GM12878 (cell line): ENCODE data around the gene MAPKBP1. TPM values are rescaled to one million over a fixed set of nuclear protein-coding genes. Genes with fewer than 3 reads are reported as not detected.

Experiments
- ATAC-seq: fragments of 200-7000 bp; cut with Tn5 transposase; 3 replicates; pipeline ENCODE4 v1.9.1; 2020; ENCODE audit warnings: mild to moderate bottlenecking, moderate library complexity
- BruUV-seq: library from RNA; stranded (reverse); fragments of 400-500 nt; replicated peaks from 2 replicates; lab custom pipeline; 2021; lab: Mats Ljungman, UMichigan
- CTCF ChIA-PET: fragments of 300-600 bp; sonication (Branson Sonifier 250); formaldehyde crosslinking; extraction: SDS; loops from one replicate; lab custom pipeline; 2021; ENCODE audit warnings: inconsistent platforms; lab: Yijun Ruan, JAX
- POLR2A ChIA-PET: fragments of 350-600 bp; formaldehyde crosslinking; extraction: SDS; loops from one replicate; lab custom pipeline; 2021; ENCODE audit warnings: inconsistent platforms; lab: Charles Lee
- RAD21 ChIA-PET: fragments of 300-600 bp; sonication (Branson Sonifier 250); formaldehyde crosslinking; loops from one replicate; lab custom pipeline; 2023; ENCODE audit warnings: antibody characterized with exemption; ENCODE audit not compliant: unreplicated experiment; lab: Charles Lee
- SMC1A ChIA-PET: fragments of 300-600 bp; sonication (Branson Sonifier 250); formaldehyde crosslinking; loops from one replicate; lab custom pipeline; 2023; ENCODE audit not compliant: unreplicated experiment, uncharacterized antibody; lab: Charles Lee
- DNase-seq: peaks from one replicate; pipeline ENCODE4 v3.0.0-alpha.2; 2011; ENCODE audit warnings: low read depth, low spot score
- FAIRE-seq: peaks from 3 replicates; lab custom pipeline; 2011; peaks lifted over from hg19 to GRCh38; lab: Jason Lieb, UNC
- H2AFZ ChIP-seq: 2 replicates; pipeline ENCODE4 v1.6.0; 2011; ENCODE audit warnings: low read depth, low read length, control low read depth; ENCODE audit not compliant: control insufficient read depth
- H3K27ac ChIP-seq: 2 replicates; pipeline ENCODE4 v1.5.1; 2011; ENCODE audit warnings: control low read depth; ENCODE audit not compliant: control insufficient read depth, insufficient read depth
- H3K27me3 ChIP-seq, 2 experiments: replicated peaks in 1 of 2; 2 replicates each; pipeline versions ENCODE4 v1.6.0 to v1.6.1; 2011; ENCODE audit warnings: low read length in 1 of 2; ENCODE audit not compliant: control insufficient read depth in 2 of 2, insufficient read depth in 2 of 2
- H3K36me3 ChIP-seq, 2 experiments: 2 replicates each; pipeline ENCODE4 v1.5.1; 2011; ENCODE audit warnings: low read length in 1 of 2; ENCODE audit not compliant: control insufficient read depth in 2 of 2, insufficient read depth in 2 of 2
- H3K4me1 ChIP-seq: 2 replicates; pipeline ENCODE4 v1.6.1; 2011; ENCODE audit warnings: mild to moderate bottlenecking, low read length, moderate library complexity, mixed read lengths; ENCODE audit not compliant: control insufficient read depth, insufficient read depth
- H3K4me2 ChIP-seq: 2 replicates; pipeline ENCODE4 v1.6.0; 2011; ENCODE audit warnings: control low read depth; ENCODE audit not compliant: control insufficient read depth, insufficient read depth
- H3K4me3 ChIP-seq: fragments of 200-600 bp; sonication (generic); 2 replicates; pipeline ENCODE4 v1.5.1; 2016
- H3K79me2 ChIP-seq: 2 replicates; pipeline ENCODE4 v1.6.0; 2011; ENCODE audit warnings: low read length; ENCODE audit not compliant: control insufficient read depth, insufficient read depth
- H3K9ac ChIP-seq: 2 replicates; pipeline ENCODE4 v1.8.0; 2011; ENCODE audit warnings: low read length, control low read depth, mixed read lengths; ENCODE audit not compliant: control insufficient read depth, insufficient read depth
- H3K9me3 ChIP-seq: replicated peaks from 3 replicates; pipeline ENCODE4 v1.5.1; 2011; ENCODE audit warnings: mild to moderate bottlenecking, low read length; ENCODE audit not compliant: control insufficient read depth, insufficient read depth
- H4K20me1 ChIP-seq: 2 replicates; pipeline ENCODE4 v1.6.0; 2011; ENCODE audit not compliant: control insufficient read depth, insufficient read depth
- ASH2L ChIP-seq: fragments of 300-600, 200-600 bp; sonication (generic); IDR thresholded peaks from 2 replicates; pipeline ENCODE4 v1.6.1; 2017; ENCODE audit warnings: low read depth, mild to moderate bottlenecking, borderline replicate concordance
- BHLHE40 ChIP-seq, 2 experiments: fragments of 450-650 bp in 1 of 2; IDR thresholded peaks; 2 replicates each; pipeline ENCODE4 v1.6.1; 2011 to 2017; ENCODE audit warnings: low read depth in 2 of 2, borderline replicate concordance in 1 of 2, improper control_type of control experiment in 1 of 2, low read length in 1 of 2, mild to moderate bottlenecking in 1 of 2
- CHD4 ChIP-seq: fragments of 200-600 bp; sonication (generic); IDR thresholded peaks from 2 replicates; pipeline ENCODE4 v1.6.1; 2016; ENCODE audit warnings: mild to moderate bottlenecking
- DPF2 ChIP-seq: fragments of 450-650 bp; IDR thresholded peaks from 2 replicates; pipeline ENCODE4 v1.6.1; 2017; ENCODE audit warnings: mild to moderate bottlenecking
- ESRRA ChIP-seq: IDR thresholded peaks from 2 replicates; pipeline ENCODE4 v1.6.1; 2012; ENCODE audit warnings: mild to moderate bottlenecking, low read length, improper control_type of control experiment
- GABPA ChIP-seq: IDR thresholded peaks from 2 replicates; pipeline ENCODE4 v1.6.1; 2014; ENCODE audit warnings: antibody characterized with exemption, low read depth, mild to moderate bottlenecking, inconsistent platforms
- HDAC6 ChIP-seq: fragments of 200-600 bp; sonication (generic); IDR thresholded peaks from one replicate; pipeline ENCODE4 v1.8.0; 2017; ENCODE audit warnings: antibody characterized with exemption; ENCODE audit not compliant: unreplicated experiment
- IRF4 ChIP-seq: IDR thresholded peaks from 2 replicates; pipeline ENCODE4 v1.6.1; 2011; ENCODE audit warnings: low read depth, low read length
- NFIC ChIP-seq: IDR thresholded peaks from 2 replicates; pipeline ENCODE4 v1.6.1; 2012; ENCODE audit warnings: low read depth, mild to moderate bottlenecking, inconsistent platforms, low read length, moderate library complexity
- NFYB ChIP-seq: IDR thresholded peaks from 2 replicates; pipeline ENCODE4 v1.6.1; 2011; ENCODE audit warnings: low read depth, mild to moderate bottlenecking, low read length, improper control_type of control experiment, moderate library complexity; ENCODE audit not compliant: insufficient read depth
- PAX5 ChIP-seq: IDR thresholded peaks from 2 replicates; pipeline ENCODE4 v1.6.1; 2011; ENCODE audit warnings: low read depth, low read length, borderline replicate concordance
- PML ChIP-seq: IDR thresholded peaks from 2 replicates; pipeline ENCODE4 v1.6.1; 2012; ENCODE audit warnings: low read length, inconsistent platforms
- RAD51 ChIP-seq: fragments of 450-650 bp; IDR thresholded peaks from 2 replicates; pipeline ENCODE4 v1.6.1; 2016; ENCODE audit warnings: moderate library complexity, mild to moderate bottlenecking, inconsistent platforms
- RB1 ChIP-seq: fragments of 450-650 bp; formaldehyde crosslinking; IDR thresholded peaks from 2 replicates; pipeline ENCODE4 v1.6.1; 2017; ENCODE audit warnings: mild to moderate bottlenecking, borderline replicate concordance
- YBX1 ChIP-seq: fragments of 450-650 bp; IDR thresholded peaks from 2 replicates; pipeline ENCODE4 v1.6.1; 2016; ENCODE audit warnings: antibody characterized with exemption
- ZNF24 ChIP-seq: fragments of 450-650 bp; IDR thresholded peaks from 2 replicates; pipeline ENCODE4 v1.6.1; 2017; ENCODE audit warnings: antibody characterized with exemption, mild to moderate bottlenecking
- ZNF622 ChIP-seq: fragments of 450-650 bp; IDR thresholded peaks from 2 replicates; pipeline ENCODE4 v1.6.1; 2017; ENCODE audit warnings: mild to moderate bottlenecking, inconsistent platforms
- WGBS: methylation state at CpG from one replicate; pipeline ENCODE4 v1.1.6; 2016; ENCODE audit warnings: low lambda C conversion rate; ENCODE audit not compliant: insufficient replicate concordance, insufficient coverage; ENCODE audit errors: missing lambda C conversion rate; 5-methylcytosine and 5-hydroxymethylcytosine counted together
- in situ Hi-C: fragments of 300-500 bp; cut with MboI; formaldehyde crosslinking; loops from 9 replicates; pipeline ENCODE4 v1.14.3; 2018; ENCODE audit warnings: mixed read lengths
- intact Hi-C: fragments of 100-400 bp; cut with micrococcal nuclease; formaldehyde crosslinking; loops from one replicate; pipeline ENCODE4 v1.14.2; 2022; ENCODE audit not compliant: unreplicated experiment
- polyA plus RNA-seq, 11 experiments: library from polyadenylated mRNA; depleted of rRNA in 4 of 11; unstranded in 6 of 11; stranded (reverse) in 5 of 11; fragments of >200 nt; fragmentation: Nextera tagmentation in 4 of 11; fragmentation: Illumina TruSeq in 1 of 11; extraction: Ambion mirVana in 4 of 11; extraction: Trizol in 1 of 11; gene quantifications; 1 replicate in 1 of 11; 2 replicates in 10 of 11; pipeline versions ENCODE4 v1.2.1 to v1.2.3, GENCODE V29; 2011 to 2016; ENCODE audit warnings: inconsistent platforms in 2 of 11, missing spikeins in 2 of 11, low read depth in 1 of 11
- total RNA-seq, 4 experiments: library from RNA; depleted of rRNA in 3 of 4; stranded (reverse); fragments of >200 nt in 3 of 4; fragmentation: Illumina TruSeq in 1 of 4; extraction: Trizol in 1 of 4; gene quantifications; 2 replicates each; pipeline versions ENCODE4 v1.2.1 to v1.2.3, GENCODE V29; 2013 to 2021
- TF ChIP-seq, protein P1 (sequence below): fragments of 450-650 bp; formaldehyde crosslinking; IDR thresholded peaks from 2 replicates; pipeline ENCODE4 v1.5.0; 2022; ENCODE audit warnings: mild to moderate bottlenecking, missing genetic modification characterization
- TF ChIP-seq, protein P2 (sequence below): fragments of 450-650 bp; IDR thresholded peaks from 2 replicates; pipeline ENCODE4 v1.6.1; 2017; ENCODE audit warnings: mild to moderate bottlenecking
- TF ChIP-seq, protein P3 (sequence below): fragments of 450-650 bp; IDR thresholded peaks from 2 replicates; pipeline ENCODE4 v1.6.1; 2018; ENCODE audit warnings: mild to moderate bottlenecking, low read depth, moderate library complexity; ENCODE audit not compliant: partially characterized antibody

Gene MAPKBP1
- total and polyA plus RNA-seq, 10 of the 15 experiments (the other 5 are each of a cell fraction or from before 2014, with no cell fraction given): 0.44 to 19.0 (median 7.3) TPM

DNA sequence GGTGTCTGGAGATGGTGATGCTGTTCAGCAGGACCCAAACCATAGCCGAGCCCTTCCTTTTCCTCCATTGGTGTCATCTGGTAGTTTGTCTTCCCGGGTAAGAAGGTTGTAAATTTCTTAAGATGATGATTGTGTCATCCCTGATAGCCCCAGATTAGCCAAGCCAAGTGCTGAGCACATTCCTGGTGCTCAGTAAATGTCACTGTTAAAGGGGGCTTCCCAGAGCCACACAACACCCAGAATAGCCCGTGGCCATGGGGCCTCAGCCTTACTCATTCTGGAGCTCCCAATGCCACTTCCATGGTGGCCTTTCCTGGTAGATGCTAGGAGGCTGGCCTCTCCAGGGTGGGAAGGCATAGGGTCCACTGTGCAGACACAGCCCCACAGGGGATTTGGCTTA lies 59.8 kb downstream of the MAPKBP1 start:
- POLR2A ChIA-PET: no interaction called here

More for the DNA sequence above, 59.8 kb downstream of the MAPKBP1 start:
- TF ChIP-seq ESRRA: no peak
- no peak for TF ChIP-seq IRF4
- TF ChIP-seq, protein P1, sequence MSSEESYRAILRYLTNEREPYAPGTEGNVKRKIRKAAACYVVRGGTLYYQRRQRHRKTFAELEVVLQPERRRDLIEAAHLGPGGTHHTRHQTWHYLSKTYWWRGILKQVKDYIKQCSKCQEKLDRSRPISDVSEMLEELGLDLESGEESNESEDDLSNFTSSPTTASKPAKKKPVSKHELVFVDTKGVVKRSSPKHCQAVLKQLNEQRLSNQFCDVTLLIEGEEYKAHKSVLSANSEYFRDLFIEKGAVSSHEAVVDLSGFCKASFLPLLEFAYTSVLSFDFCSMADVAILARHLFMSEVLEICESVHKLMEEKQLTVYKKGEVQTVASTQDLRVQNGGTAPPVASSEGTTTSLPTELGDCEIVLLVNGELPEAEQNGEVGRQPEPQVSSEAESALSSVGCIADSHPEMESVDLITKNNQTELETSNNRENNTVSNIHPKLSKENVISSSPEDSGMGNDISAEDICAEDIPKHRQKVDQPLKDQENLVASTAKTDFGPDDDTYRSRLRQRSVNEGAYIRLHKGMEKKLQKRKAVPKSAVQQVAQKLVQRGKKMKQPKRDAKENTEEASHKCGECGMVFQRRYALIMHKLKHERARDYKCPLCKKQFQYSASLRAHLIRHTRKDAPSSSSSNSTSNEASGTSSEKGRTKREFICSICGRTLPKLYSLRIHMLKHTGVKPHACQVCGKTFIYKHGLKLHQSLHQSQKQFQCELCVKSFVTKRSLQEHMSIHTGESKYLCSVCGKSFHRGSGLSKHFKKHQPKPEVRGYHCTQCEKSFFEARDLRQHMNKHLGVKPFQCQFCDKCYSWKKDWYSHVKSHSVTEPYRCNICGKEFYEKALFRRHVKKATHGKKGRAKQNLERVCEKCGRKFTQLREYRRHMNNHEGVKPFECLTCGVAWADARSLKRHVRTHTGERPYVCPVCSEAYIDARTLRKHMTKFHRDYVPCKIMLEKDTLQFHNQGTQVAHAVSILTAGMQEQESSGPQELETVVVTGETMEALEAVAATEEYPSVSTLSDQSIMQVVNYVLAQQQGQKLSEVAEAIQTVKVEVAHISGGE (CRISPR knock-in tag): no peak
- no peak for TF ChIP-seq ASH2L
- no peak for TF ChIP-seq DPF2
- TF ChIP-seq GABPA: no peak
- no peak for TF ChIP-seq RAD51
- TF ChIP-seq, protein P2, sequence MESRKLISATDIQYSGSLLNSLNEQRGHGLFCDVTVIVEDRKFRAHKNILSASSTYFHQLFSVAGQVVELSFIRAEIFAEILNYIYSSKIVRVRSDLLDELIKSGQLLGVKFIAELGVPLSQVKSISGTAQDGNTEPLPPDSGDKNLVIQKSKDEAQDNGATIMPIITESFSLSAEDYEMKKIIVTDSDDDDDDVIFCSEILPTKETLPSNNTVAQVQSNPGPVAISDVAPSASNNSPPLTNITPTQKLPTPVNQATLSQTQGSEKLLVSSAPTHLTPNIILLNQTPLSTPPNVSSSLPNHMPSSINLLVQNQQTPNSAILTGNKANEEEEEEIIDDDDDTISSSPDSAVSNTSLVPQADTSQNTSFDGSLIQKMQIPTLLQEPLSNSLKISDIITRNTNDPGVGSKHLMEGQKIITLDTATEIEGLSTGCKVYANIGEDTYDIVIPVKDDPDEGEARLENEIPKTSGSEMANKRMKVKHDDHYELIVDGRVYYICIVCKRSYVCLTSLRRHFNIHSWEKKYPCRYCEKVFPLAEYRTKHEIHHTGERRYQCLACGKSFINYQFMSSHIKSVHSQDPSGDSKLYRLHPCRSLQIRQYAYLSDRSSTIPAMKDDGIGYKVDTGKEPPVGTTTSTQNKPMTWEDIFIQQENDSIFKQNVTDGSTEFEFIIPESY: no peak
- no peak for TF ChIP-seq PML
- no peak for TF ChIP-seq RB1
- no peak for TF ChIP-seq NFIC
- no peak for TF ChIP-seq PAX5
- TF ChIP-seq CHD4: no peak
- TF ChIP-seq, protein P3, sequence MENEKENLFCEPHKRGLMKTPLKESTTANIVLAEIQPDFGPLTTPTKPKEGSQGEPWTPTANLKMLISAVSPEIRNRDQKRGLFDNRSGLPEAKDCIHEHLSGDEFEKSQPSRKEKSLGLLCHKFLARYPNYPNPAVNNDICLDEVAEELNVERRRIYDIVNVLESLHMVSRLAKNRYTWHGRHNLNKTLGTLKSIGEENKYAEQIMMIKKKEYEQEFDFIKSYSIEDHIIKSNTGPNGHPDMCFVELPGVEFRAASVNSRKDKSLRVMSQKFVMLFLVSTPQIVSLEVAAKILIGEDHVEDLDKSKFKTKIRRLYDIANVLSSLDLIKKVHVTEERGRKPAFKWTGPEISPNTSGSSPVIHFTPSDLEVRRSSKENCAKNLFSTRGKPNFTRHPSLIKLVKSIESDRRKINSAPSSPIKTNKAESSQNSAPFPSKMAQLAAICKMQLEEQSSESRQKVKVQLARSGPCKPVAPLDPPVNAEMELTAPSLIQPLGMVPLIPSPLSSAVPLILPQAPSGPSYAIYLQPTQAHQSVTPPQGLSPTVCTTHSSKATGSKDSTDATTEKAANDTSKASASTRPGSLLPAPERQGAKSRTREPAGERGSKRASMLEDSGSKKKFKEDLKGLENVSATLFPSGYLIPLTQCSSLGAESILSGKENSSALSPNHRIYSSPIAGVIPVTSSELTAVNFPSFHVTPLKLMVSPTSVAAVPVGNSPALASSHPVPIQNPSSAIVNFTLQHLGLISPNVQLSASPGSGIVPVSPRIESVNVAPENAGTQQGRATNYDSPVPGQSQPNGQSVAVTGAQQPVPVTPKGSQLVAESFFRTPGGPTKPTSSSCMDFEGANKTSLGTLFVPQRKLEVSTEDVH: no peak
- TF ChIP-seq NFYB: no peak
- no peak for TF ChIP-seq ZNF24
- no peak for TF ChIP-seq ZNF622
- TF ChIP-seq BHLHE40 (IDR thresholded peaks at IDR 0.05; ENCODE audit: borderline replicate concordance in 1 of 2, low read depth in 2 of 2, low read length in 1 of 2): no peak
- TF ChIP-seq YBX1: no peak
- TF ChIP-seq HDAC6: no peak
- DNase-seq (no peak), FAIRE-seq (no peak), ATAC-seq (no peak)
- BruUV-seq: no TSS peak
- Histone ChIP-seq H3K27ac (no peak overlapping the region), H4K20me1 (no peaks in the 10 kb centered on the region), H3K9ac (no peak overlapping the region), H3K4me1 (no peaks in the 10 kb centered on the region), H3K27me3 (no peaks in the 10 kb centered on the region), H3K9me3 (no peaks in the 10 kb centered on the region), H3K36me3 (no peaks in the 10 kb centered on the region; a peak in 1 of 4 replicates), H2AFZ (no peak overlapping the region), H3K4me3 (no peak overlapping the region), H3K79me2 (no peaks in the 10 kb centered on the region), H3K4me2 (no peak overlapping the region)
- ChIA-PET CTCF (no interaction called here), RAD21 (no interaction called here), SMC1A (no interaction called here)
- in situ Hi-C loops: no loop called here
- 74% methylated on average over 3 of the region's 3 CpGs for WGBS
- intact Hi-C loops: no loop called here
